DOHH2 (cell line): ENCODE data around the gene GARNL3.

Experiments
- H3F3A ChIP-seq: fragments of 200-600 bp; sonication (generic), shearing (Covaris generic); 2 replicates; pipeline ENCODE4 v1.6.0; 2016; ENCODE audit warnings: antibody characterized with exemption, mild to moderate bottlenecking; ENCODE audit not compliant: control insufficient read depth, insufficient read depth
- H3K27ac ChIP-seq: fragments of 200-600 bp; sonication (generic); 2 replicates; pipeline ENCODE4 v1.5.1; 2014; ENCODE audit warnings: low read depth, mild to moderate bottlenecking, low read length, moderate library complexity
- H3K27me3 ChIP-seq: fragments of 200-600 bp; sonication (generic); 2 replicates; pipeline ENCODE4 v1.6.1; 2014; ENCODE audit warnings: mild to moderate bottlenecking, low read length, mixed read lengths; ENCODE audit not compliant: control insufficient read depth
- H3K36me3 ChIP-seq: fragments of 200-600 bp; sonication (generic); 2 replicates; pipeline ENCODE4 v1.6.1; 2014; ENCODE audit warnings: mild to moderate bottlenecking, low read length, moderate library complexity, mixed read lengths; ENCODE audit not compliant: control insufficient read depth
- H3K4me1 ChIP-seq: fragments of 200-600 bp; sonication (generic); 2 replicates; pipeline ENCODE4 v1.6.1; 2014; ENCODE audit warnings: mild to moderate bottlenecking, low read length, mixed read lengths; ENCODE audit not compliant: control insufficient read depth
- H3K4me2 ChIP-seq: fragments of 200-600 bp; sonication (generic); 2 replicates; pipeline ENCODE4 v1.6.0; 2014; ENCODE audit warnings: mild to moderate bottlenecking, low read length, moderate library complexity
- H3K4me3 ChIP-seq: fragments of 200-600 bp; sonication (generic); 2 replicates; pipeline ENCODE4 v1.5.1; 2014; ENCODE audit warnings: mild to moderate bottlenecking, low read length, mixed read lengths
- H3K79me2 ChIP-seq: fragments of 200-600 bp; sonication (generic); 2 replicates; pipeline ENCODE4 v1.6.1; 2014; ENCODE audit warnings: mild to moderate bottlenecking, low read length, mixed read lengths; ENCODE audit not compliant: control insufficient read depth
- H3K9me2 ChIP-seq: fragments of 200-600 bp; sonication (generic); replicated peaks from 2 replicates; pipeline ENCODE4 v1.6.1; 2014; ENCODE audit warnings: mild to moderate bottlenecking, low read length, mixed read lengths; ENCODE audit not compliant: control insufficient read depth
- H3K9me3 ChIP-seq: fragments of 200-600 bp; sonication (generic); 2 replicates; pipeline ENCODE4 v1.6.1; 2014; ENCODE audit warnings: antibody characterized with exemption, low read length, mixed read lengths; ENCODE audit not compliant: control insufficient read depth, insufficient read depth
- H4K20me1 ChIP-seq: fragments of 200-600 bp; sonication (generic); 2 replicates; pipeline ENCODE4 v1.6.0; 2014; ENCODE audit warnings: low read depth, mild to moderate bottlenecking, antibody characterized with exemption, low read length, moderate library complexity; ENCODE audit not compliant: control insufficient read depth, insufficient read depth
- CTCF ChIP-seq: fragments of 200-600 bp; sonication (generic); IDR thresholded peaks from one replicate; pipeline ENCODE4 v1.5.1; 2014; ENCODE audit warnings: antibody characterized with exemption, mild to moderate bottlenecking, low read depth, low read length; ENCODE audit not compliant: poor library complexity, severe bottlenecking
- EZH2phosphoT487 ChIP-seq: fragments of 200-600 bp; sonication (generic); IDR thresholded peaks from 2 replicates; pipeline ENCODE4 v1.6.1; 2017; ENCODE audit warnings: borderline replicate concordance, mild to moderate bottlenecking, antibody characterized with exemption, low read length, moderate library complexity, mixed read lengths

GARNL3 gene

DNA sequence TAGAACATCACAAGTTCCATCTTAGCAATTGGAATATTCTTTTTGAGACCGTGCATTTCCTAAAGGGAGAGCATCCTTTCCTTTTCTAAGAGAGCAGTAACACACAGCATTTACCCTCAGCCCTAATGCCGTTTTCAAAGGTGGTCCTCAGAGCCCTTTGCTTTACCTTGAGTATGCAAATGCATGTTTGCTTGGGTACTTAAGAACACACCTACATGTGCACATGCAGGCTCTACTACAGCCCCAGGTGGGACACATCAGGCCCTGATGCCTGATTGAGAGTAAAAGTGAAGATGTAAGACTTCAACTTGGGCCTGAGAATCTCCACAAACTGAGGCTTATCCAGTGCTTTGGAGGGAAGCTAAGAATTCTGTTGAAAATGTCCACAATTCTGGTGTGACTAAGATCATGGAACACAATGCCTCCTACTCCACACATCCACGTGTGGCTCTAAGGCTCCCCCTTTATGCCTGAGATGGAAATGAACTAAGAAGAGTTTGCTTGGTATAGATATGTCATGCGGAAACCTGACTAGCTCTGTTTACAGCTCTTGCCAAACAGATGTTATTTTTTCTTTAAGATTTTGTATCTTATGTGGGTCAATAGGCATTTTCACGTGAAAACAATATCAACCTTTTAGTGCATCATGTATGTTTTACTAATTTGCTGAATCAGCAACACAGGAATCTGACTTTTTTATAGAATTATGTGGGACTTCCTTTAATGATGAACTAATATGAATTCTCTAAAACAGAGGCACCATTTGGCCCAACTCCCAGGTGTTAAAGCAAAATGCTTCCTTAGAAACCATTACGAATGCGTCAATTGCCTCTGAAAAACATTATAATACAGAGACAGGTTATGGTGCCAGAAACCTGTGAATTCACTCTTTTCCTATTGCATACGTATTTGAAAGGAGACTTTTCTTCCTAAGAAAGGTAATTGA lies 83.5 kb downstream of the GARNL3 start:
- H3K27ac ChIP-seq, result no peak overlapping the region
- TF ChIP-seq CTCF (peak; percentile 13), EZH2phosphoT487 (no peak)
- H3K4me1 ChIP-seq, result no peaks in the 10 kb centered on the region
- H3K27me3 ChIP-seq, result 0 out of 2 replicates have a peak, but pooled peaks cover 3% of the 10 kb centered on the region
- no peaks in the 10 kb centered on the region for H4K20me1 ChIP-seq
- H3K4me2 ChIP-seq, result no peak overlapping the region
- no peaks in the 10 kb centered on the region for H3K79me2 ChIP-seq
- no peaks in the 10 kb centered on the region for H3K9me3 ChIP-seq
- H3K9me2 ChIP-seq, result no peaks in the 10 kb centered on the region
- no peaks in the 10 kb centered on the region for H3F3A ChIP-seq
- no peak overlapping the region for H3K4me3 ChIP-seq
- H3K36me3 ChIP-seq, result no peaks in the 10 kb centered on the region

DNA sequence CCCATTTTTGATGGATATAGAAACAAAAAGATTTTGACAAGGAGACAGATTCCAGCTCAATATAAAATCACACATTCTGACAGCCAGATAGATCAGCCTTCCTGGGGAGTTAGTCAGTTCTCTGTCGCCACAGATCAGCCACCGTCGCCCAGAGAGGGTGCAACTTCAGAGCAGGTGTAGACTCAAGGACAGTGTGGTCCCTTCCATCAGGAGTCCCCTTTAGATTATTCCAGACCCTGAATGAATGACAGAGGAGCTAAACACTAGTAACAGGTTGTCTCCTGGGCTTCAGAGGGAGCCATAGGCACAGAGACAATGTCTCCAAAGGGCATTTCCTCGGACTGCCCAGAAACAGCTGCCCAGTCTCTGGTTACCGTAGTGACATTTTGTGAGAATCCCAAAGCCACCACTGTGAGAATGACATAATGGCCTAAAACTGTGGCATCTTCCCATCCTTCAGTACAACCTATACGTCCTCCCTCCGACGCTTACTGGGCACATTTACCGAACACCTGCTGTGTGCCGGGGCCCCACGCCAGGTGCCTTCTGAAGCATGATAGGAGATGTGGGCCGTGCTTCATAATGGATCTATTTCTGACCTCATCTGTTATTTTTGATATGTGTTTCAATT lies 85.0 kb downstream of the GARNL3 start:
- no peaks in the 10 kb centered on the region for H3K9me2 ChIP-seq
- H3F3A ChIP-seq, result no peaks in the 10 kb centered on the region
- H3K4me2 ChIP-seq, result no peak overlapping the region
- no peaks in the 10 kb centered on the region for H3K4me1 ChIP-seq
- peaks cover 3% of the 10 kb centered on the region; the same call in 1 of the 2 replicates for H3K27me3 ChIP-seq
- no peak overlapping the region for H3K27ac ChIP-seq
- H3K79me2 ChIP-seq, result no peaks in the 10 kb centered on the region
- H4K20me1 ChIP-seq, result no peaks in the 10 kb centered on the region
- no peaks in the 10 kb centered on the region for H3K9me3 ChIP-seq
- H3K4me3 ChIP-seq, result no peak overlapping the region
- H3K36me3 ChIP-seq, result no peaks in the 10 kb centered on the region
- no peak for TF ChIP-seq CTCF
- TF ChIP-seq EZH2phosphoT487, result no peak

- TF ChIP-seq CTCF, result no peak
- no peak for TF ChIP-seq EZH2phosphoT487
- Histone ChIP-seq H3F3A (no peaks in the 10 kb centered on the region), H3K79me2 (no peaks in the 10 kb centered on the region), H3K9me3 (no peaks in the 10 kb centered on the region), H3K27me3 (peaks cover 3% of the 10 kb centered on the region; the same call in 1 of the 2 replicates), H3K36me3 (no peaks in the 10 kb centered on the region), H3K4me2 (no peak overlapping the region), H3K27ac (no peak overlapping the region), H3K4me1 (no peaks in the 10 kb centered on the region), H3K4me3 (no peak overlapping the region), H3K9me2 (no peaks in the 10 kb centered on the region), H4K20me1 (no peaks in the 10 kb centered on the region)
These were observed 86.9 kb downstream of the GARNL3 start for GRCh38 chr9:127351182-127352166.
